SU-DHL-6 (cell line): ENCODE measurements around the gene MDM2.

ENCODE experiments used
- H2AFZ ChIP-seq: fragments of 200-600 bp; sonication (generic); 2 replicates; pipeline ENCODE4 v1.6.1; 2014; ENCODE audit warnings: low read depth, mild to moderate bottlenecking, moderate library complexity, mixed read lengths, antibody characterized with exemption, low read length; ENCODE audit not compliant: severe bottlenecking
- H3F3A ChIP-seq: fragments of 200-600 bp; shearing (Covaris generic); 2 replicates; pipeline ENCODE4 v1.6.0; 2016; ENCODE audit warnings: antibody characterized with exemption, mild to moderate bottlenecking; ENCODE audit not compliant: insufficient read depth
- H3K27ac ChIP-seq: fragments of 200-600 bp; sonication (generic); 2 replicates; pipeline ENCODE4 v1.5.1; 2016; ENCODE audit warnings: low read depth, mild to moderate bottlenecking, low read length, moderate library complexity, mixed read lengths
- H3K27me3 ChIP-seq: fragments of 200-600 bp; sonication (generic), shearing (Covaris generic); 2 replicates; pipeline ENCODE4 v1.6.0; 2014; ENCODE audit warnings: mild to moderate bottlenecking, low read length
- H3K36me3 ChIP-seq: fragments of 200-600 bp; sonication (generic); 2 replicates; pipeline ENCODE4 v1.6.1; 2014; ENCODE audit warnings: mild to moderate bottlenecking, low read length, mixed read lengths
- H3K4me2 ChIP-seq: fragments of 300-600, 200-600 bp; shearing (Covaris generic), sonication (generic); 2 replicates; pipeline ENCODE4 v1.6.0; 2014; ENCODE audit warnings: low read length, low read depth, mild to moderate bottlenecking; ENCODE audit not compliant: poor library complexity, severe bottlenecking
- H3K4me3 ChIP-seq: fragments of 200-600 bp; sonication (generic); 2 replicates; pipeline ENCODE4 v1.5.1; 2014; ENCODE audit warnings: antibody characterized with exemption, low read length, mild to moderate bottlenecking, mixed read lengths; ENCODE audit not compliant: insufficient read depth, poor library complexity, severe bottlenecking
- H3K79me2 ChIP-seq: fragments of 200-600 bp; sonication (generic); 2 replicates; pipeline ENCODE4 v1.6.1; 2014; ENCODE audit warnings: mild to moderate bottlenecking, low read length, moderate library complexity; ENCODE audit not compliant: insufficient read depth
- H3K9ac ChIP-seq: fragments of 200-600 bp; sonication (generic); 2 replicates; pipeline ENCODE4 v1.7.0; 2014; ENCODE audit warnings: mild to moderate bottlenecking, low read length
- H3K9me2 ChIP-seq: fragments of 200-600 bp; sonication (generic); replicated peaks from 2 replicates; pipeline ENCODE4 v1.6.1; 2014; ENCODE audit warnings: low read length; ENCODE audit not compliant: insufficient read depth
- H3K9me3 ChIP-seq: fragments of 200-600 bp; sonication (generic); 2 replicates; pipeline ENCODE4 v1.6.1; 2014; ENCODE audit warnings: low read length, mixed read lengths; ENCODE audit not compliant: insufficient read depth
- H4K20me1 ChIP-seq: fragments of 200-600 bp; sonication (generic); 2 replicates; pipeline ENCODE4 v1.6.1; 2014; ENCODE audit warnings: low read depth, mild to moderate bottlenecking, antibody characterized with exemption, low read length, moderate library complexity, mixed read lengths
- EZH2phosphoT487 ChIP-seq: fragments of 200-600 bp; sonication (generic), shearing (Covaris generic); conservative IDR thresholded peaks from 2 replicates; pipeline ENCODE4 v1.6.1; 2018; ENCODE audit warnings: mild to moderate bottlenecking, antibody characterized with exemption, low read length, moderate library complexity, mixed read lengths
- TF ChIP-seq, protein P1 (sequence below): fragments of 200-600 bp; sonication (generic); IDR thresholded peaks from one replicate; pipeline ENCODE4 v1.5.1; 2017; ENCODE audit warnings: antibody characterized with exemption, mild to moderate bottlenecking, low read length, moderate library complexity; ENCODE audit not compliant: insufficient read depth, poor library complexity, severe bottlenecking

The MDM2 gene

DNA sequence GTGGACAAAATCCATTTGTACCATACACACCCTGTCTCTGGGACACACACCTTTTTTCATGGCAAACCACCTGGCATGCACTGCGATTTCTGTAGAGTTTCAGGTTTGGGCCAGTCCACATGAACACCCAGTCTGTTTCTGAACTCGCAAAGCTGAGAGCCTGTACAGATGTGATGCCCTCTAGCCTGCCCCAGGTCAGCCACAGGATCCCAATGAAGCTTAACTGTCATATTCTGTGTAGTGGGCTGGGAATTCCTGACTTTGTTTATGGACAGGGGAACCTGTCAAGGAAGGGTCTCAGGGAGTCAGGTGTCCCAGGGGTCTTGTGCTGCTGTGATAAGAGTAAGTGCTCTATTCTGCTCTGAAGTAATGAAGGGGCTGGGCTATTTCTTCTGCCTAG, 85.2 kb downstream of the MDM2 start:
- H3K36me3 ChIP-seq, result no peaks in the 10 kb centered on the region
- no peak overlapping the region for H2AFZ ChIP-seq
- H3K27me3 ChIP-seq, result no peaks in the 10 kb centered on the region
- H3K4me2 ChIP-seq, result no peak overlapping the region
- H3K79me2 ChIP-seq, result no peaks in the 10 kb centered on the region
- H3K4me3 ChIP-seq, result no peak overlapping the region
- H4K20me1 ChIP-seq, result no peaks in the 10 kb centered on the region
- no peak overlapping the region for H3K27ac ChIP-seq
- H3F3A ChIP-seq, result peaks cover 9% of the 10 kb centered on the region; the same call in 1 of the 2 replicates
- no peak for TF ChIP-seq EZH2phosphoT487
- TF ChIP-seq, protein P1, sequence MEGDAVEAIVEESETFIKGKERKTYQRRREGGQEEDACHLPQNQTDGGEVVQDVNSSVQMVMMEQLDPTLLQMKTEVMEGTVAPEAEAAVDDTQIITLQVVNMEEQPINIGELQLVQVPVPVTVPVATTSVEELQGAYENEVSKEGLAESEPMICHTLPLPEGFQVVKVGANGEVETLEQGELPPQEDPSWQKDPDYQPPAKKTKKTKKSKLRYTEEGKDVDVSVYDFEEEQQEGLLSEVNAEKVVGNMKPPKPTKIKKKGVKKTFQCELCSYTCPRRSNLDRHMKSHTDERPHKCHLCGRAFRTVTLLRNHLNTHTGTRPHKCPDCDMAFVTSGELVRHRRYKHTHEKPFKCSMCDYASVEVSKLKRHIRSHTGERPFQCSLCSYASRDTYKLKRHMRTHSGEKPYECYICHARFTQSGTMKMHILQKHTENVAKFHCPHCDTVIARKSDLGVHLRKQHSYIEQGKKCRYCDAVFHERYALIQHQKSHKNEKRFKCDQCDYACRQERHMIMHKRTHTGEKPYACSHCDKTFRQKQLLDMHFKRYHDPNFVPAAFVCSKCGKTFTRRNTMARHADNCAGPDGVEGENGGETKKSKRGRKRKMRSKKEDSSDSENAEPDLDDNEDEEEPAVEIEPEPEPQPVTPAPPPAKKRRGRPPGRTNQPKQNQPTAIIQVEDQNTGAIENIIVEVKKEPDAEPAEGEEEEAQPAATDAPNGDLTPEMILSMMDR, result no peak
- H3K9me2 ChIP-seq, result no peaks in the 10 kb centered on the region
- no peaks in the 10 kb centered on the region for H3K9me3 ChIP-seq
- no peak overlapping the region for H3K9ac ChIP-seq

DNA sequence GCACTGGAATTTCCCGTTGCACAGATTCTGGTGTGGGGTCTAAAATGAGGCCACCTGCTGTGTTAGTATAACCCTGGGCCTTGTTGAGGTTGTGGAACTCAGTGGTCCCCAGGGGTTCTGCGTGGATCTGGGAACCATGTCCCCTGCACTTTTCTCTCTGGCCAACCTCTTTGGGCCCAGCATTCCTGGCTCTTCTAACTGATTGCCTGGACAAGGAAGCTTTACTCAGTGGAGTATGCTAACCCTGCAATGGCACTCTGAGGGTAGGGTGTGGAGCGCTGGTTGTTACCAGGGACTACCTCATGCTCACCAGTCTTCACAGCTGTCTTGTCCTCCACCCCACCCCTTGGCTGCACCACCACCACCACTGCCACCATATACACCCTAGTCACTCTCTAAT, 85.8 kb downstream of the MDM2 start:
- Histone ChIP-seq H3K27me3 (no peaks in the 10 kb centered on the region), H3K4me2 (no peak overlapping the region), H3K9ac (no peak overlapping the region), H4K20me1 (no peaks in the 10 kb centered on the region), H2AFZ (no peak overlapping the region), H3K9me2 (no peaks in the 10 kb centered on the region), H3K9me3 (no peaks in the 10 kb centered on the region), H3K4me3 (no peak overlapping the region), H3K27ac (no peak overlapping the region), H3F3A (peaks cover 4% of the 10 kb centered on the region; the same call in 1 of the 2 replicates), H3K36me3 (no peaks in the 10 kb centered on the region), H3K79me2 (no peaks in the 10 kb centered on the region)
- TF ChIP-seq, protein P1, result no peak
- no peak for TF ChIP-seq EZH2phosphoT487

DNA sequence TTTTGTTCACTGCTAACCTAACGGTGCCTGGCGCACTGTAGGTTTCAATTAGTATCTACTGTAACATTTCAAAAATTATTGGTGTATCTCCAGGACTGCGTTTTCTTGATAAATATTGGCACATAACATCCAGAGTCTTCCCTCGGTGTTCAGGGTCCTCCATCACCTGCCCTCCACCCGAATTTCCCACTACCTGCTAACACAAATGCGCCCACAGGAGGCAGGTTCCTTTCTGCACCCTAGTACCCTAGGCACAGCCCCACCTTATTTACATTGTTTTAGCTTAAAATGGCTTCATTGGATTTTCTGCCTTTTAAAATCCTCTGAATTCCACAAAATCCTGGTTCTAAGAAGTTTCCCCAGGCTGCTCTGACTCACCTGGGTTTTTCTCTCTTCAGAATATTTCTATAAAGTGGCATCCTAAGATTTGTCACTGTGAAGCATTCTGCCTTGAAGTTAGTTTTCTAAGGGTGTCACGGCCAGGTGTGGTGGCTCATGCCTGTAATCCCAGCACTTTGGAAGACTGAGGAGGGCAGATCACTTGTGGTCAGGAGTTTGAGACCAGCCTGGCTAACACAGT, 86.4 kb downstream of the MDM2 start:
- no peaks in the 10 kb centered on the region for H3F3A ChIP-seq
- TF ChIP-seq, protein P1, result no peak
- TF ChIP-seq EZH2phosphoT487, result no peak
- H3K4me3 ChIP-seq, result no peak overlapping the region
- H3K36me3 ChIP-seq, result no peaks in the 10 kb centered on the region
- H3K79me2 ChIP-seq, result no peaks in the 10 kb centered on the region
- no peak overlapping the region for H2AFZ ChIP-seq
- no peaks in the 10 kb centered on the region for H3K27me3 ChIP-seq
- H3K9me2 ChIP-seq, result no peaks in the 10 kb centered on the region
- no peaks in the 10 kb centered on the region for H4K20me1 ChIP-seq
- no peaks in the 10 kb centered on the region for H3K9me3 ChIP-seq
- H3K27ac ChIP-seq, result no peak overlapping the region
- H3K4me2 ChIP-seq, result no peak overlapping the region
- no peak overlapping the region for H3K9ac ChIP-seq
